HS-5 (cell line): ENCODE data around the gene RNF181.
"Not testable (repeated sequence)": the region's sequence is repeated elsewhere in the genome, so short reads cannot be mapped to it uniquely, and the experiment has no call there.

Source experiments
- DNase-seq: peaks from one replicate; pipeline ENCODE4 v3.0.0-alpha.2; 2012; ENCODE audit warnings: low read depth

Gene RNF181

DNA sequence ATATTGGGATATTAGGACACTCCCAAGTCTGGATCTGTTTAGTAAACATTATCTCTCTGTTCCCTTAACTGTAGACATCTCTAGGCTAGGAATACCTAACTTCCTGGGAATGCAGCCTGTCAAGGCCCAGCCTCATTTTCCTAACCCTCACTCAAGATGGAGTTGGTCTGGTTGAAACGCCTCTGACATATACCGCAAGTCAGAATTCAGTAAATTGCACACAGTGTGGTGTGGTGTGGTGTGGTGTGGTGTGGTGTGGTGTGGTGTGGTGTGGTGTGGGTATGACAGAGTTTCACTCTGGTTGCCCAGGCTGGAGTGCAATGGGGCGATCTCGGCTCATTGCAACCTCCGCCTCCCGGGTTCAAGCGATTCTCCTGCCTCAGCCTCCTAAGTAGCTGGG, 19.2 kb downstream of the RNF181 start:
- DNase-seq = not testable (repeated sequence)

- no peak for DNase-seq
These were observed 19.8 kb downstream of the RNF181 start for GRCh38 chr2:85615413-85615728.

DNA sequence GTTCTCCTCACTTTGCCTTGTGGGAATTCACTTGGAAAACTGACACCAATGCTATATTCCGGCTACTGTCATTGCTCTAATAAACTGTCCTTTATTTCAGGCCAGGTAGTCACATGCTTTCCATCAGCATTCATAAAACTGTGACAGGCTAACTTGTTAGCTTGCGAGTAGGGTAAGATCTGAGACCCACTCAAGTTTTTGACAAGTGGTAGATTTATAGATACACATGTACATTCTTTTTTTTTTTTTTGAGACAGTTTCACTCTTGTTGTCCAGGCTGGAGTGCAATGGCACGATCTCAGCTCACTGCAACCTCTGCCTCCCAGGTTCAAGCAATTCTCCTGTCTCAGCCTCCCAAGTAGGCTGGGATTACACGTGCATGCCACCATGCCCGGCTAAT, 22.2 kb downstream of the RNF181 start:
- DNase-seq = not testable (repeated sequence)

- no peak for DNase-seq
These were observed 24.1 kb downstream of the RNF181 start for GRCh38 chr2:85619617-85620016.

DNA sequence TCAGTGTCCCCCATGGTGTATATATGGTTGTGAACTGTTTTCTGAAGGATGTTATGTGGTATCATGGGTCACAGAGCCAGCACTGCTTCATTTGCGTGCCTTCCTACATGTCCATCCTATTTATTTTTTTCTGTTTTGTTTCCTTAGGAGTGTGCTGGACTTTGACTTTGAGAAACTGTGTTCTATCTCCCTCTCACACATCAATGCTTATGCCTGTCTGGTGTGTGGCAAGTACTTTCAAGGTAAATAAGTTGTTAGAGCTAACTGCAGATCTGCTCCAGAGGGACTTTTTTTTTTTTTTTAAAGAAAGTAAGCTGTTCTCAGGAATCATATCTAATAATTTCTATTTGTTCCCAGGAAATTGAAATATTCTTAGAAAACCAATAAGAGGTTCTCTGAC, 25.8 kb downstream of the RNF181 start:
- no peak for DNase-seq

DNA sequence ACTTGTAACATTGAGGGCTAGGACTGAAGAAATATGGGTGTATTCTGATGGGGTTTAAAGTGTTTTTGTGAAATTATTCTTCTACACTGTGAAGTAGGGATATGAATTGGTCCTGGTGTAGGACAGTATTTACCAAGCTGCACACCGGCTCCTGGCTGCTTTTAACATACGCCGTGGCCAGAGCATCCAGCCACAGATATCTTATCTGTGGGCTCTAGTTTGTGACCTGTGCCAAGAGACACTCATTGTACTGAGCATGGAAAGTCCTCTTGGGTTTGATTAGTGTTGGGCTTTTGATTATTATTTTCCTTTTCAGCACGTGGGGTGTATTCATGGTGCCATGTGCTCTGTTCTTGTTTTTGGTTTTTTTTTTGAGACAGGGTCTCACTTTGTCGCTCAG, 28.4 kb downstream of the RNF181 start:
- DNase-seq = no peak

GRCh38 chr2:85628658-85629057, 33.1 kb downstream of the RNF181 start:
- no peak for DNase-seq

GRCh38 chr2:85631316-85631715, 35.8 kb downstream of the RNF181 start:
- DNase-seq = no peak

DNA sequence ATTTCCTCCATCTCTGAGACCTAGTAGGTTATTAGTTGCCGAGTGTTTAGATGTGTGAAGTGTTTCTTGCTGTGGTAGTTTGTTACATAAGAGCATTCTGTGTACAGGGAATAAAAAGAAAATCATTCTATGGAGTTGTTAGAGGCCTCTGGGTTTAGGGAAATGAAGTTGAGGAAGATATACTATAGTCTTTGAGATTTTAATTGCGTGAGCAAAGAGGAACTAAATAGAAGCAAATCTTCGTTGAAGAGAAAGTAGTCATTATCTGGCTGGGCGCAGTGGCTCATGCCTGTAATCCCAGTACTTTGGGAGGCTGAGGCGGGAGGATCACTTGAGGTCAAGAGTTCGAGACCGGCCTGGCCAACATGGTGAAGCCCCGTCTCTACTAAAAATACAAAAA, 39.5 kb downstream of the RNF181 start:
- no peak for DNase-seq

- no peak for DNase-seq
These were observed 40.1 kb downstream of the RNF181 start for GRCh38 chr2:85635636-85636035.

- DNase-seq = no peak
These were observed 47.2 kb downstream of the RNF181 start for GRCh38 chr2:85642725-85643124.

- no peak for DNase-seq
These were observed 49.4 kb downstream of the RNF181 start for GRCh38 chr2:85644909-85645308.

- no peak for DNase-seq
These were observed 50.6 kb downstream of the RNF181 start for GRCh38 chr2:85646166-85646565.
